Measurements from ENCODE around the gene CNPY1.

Gene CNPY1

DNA sequence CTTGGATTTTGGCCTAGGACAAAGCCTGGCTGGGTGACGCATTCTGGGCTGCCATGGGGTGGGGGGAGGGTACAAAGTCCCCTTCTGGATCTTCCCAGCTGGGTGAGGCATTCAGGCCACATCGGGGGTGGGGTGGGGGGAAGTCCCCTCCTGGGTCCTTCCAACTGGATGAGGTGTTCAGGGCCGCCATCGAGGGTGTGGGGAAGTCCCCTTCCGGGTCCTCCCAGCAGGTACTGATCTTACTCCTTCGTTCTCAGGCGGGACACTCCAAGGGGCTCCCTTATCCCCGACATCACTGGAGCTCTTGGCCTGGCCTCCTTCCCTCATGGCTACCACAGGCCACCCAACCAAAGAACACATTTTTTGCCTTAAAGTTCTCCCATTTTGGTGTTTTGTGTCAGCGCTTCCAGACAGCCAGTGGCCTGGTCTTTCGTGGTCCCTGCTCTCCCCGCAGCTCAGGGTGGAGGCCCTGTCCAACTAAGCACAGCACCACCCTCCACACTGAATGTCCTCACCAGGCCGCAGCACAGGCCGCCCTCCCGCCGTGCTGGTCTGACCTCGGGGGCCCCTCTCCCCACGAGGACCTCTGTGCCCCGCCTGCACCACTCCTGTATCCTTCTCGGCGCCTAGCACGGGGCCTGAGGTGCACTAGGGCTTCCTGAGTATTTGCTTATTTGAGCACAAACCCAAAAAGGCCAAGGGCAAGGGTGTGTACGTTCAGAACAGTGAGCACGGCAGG is 49.9 kb downstream of the CNPY1 start:
- H3K9me3 ChIP-seq (ENCODE audit: control insufficient read depth, low read length), result no peaks in the 10 kb centered on the region
- peaks cover 3% of the 10 kb centered on the region for H3K4me1 ChIP-seq (ENCODE audit: control insufficient read depth, insufficient read depth, low read length)
- H3K27me3 ChIP-seq (ENCODE audit: control insufficient read depth, insufficient read depth, low read length), result peaks cover 56% of the 10 kb centered on the region
- no peaks in the 10 kb centered on the region for H3K36me3 ChIP-seq (ENCODE audit: control insufficient read depth, insufficient read depth, low read length)
- no peak overlapping the region for H3K4me3 ChIP-seq (ENCODE audit: low read length)
- no peak overlapping the region for H3K9ac ChIP-seq (ENCODE audit: low read length)

GRCh38 chr7:155495440-155496248 is 50.7 kb downstream of the CNPY1 start:
- H3K27me3 ChIP-seq (ENCODE audit: control insufficient read depth, insufficient read depth, low read length), result peaks cover 55% of the 10 kb centered on the region
- no peaks in the 10 kb centered on the region for H3K36me3 ChIP-seq (ENCODE audit: control insufficient read depth, insufficient read depth, low read length)
- H3K9ac ChIP-seq (ENCODE audit: low read length), result no peak overlapping the region
- no peak overlapping the region for H3K4me3 ChIP-seq (ENCODE audit: low read length)
- H3K9me3 ChIP-seq (ENCODE audit: control insufficient read depth, low read length), result no peaks in the 10 kb centered on the region
- H3K4me1 ChIP-seq (ENCODE audit: control insufficient read depth, insufficient read depth, low read length), result peaks cover 11% of the 10 kb centered on the region

DNA sequence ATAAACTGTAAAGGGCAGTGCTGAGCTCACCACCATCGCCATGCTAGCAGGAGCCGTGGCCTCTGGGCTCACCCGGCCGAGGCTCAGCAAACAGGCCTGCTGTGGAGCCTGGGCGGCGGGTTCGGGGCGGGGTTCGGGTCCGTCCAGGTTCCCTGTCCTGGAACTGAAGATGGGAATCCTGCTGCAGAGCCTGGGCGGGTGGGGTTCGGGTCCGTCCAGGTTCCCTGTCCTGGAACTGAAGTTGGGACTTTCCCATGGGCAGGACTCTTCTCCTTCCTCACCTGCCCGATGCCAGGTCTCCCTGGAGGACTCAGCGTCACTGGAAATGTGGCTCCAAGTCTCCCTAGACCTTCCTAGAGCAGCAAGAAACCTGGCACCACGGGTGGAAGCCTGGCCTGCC is 51.8 kb downstream of the CNPY1 start:
- Histone ChIP-seq H3K9ac (ENCODE audit: low read length) (no peak overlapping the region), H3K27me3 (ENCODE audit: control insufficient read depth, insufficient read depth, low read length) (peaks cover 60% of the 10 kb centered on the region), H3K36me3 (ENCODE audit: control insufficient read depth, insufficient read depth, low read length) (no peaks in the 10 kb centered on the region), H3K4me1 (ENCODE audit: control insufficient read depth, insufficient read depth, low read length) (peaks cover 18% of the 10 kb centered on the region), H3K9me3 (ENCODE audit: control insufficient read depth, low read length) (no peaks in the 10 kb centered on the region), H3K4me3 (ENCODE audit: low read length) (no peak overlapping the region)

DNA sequence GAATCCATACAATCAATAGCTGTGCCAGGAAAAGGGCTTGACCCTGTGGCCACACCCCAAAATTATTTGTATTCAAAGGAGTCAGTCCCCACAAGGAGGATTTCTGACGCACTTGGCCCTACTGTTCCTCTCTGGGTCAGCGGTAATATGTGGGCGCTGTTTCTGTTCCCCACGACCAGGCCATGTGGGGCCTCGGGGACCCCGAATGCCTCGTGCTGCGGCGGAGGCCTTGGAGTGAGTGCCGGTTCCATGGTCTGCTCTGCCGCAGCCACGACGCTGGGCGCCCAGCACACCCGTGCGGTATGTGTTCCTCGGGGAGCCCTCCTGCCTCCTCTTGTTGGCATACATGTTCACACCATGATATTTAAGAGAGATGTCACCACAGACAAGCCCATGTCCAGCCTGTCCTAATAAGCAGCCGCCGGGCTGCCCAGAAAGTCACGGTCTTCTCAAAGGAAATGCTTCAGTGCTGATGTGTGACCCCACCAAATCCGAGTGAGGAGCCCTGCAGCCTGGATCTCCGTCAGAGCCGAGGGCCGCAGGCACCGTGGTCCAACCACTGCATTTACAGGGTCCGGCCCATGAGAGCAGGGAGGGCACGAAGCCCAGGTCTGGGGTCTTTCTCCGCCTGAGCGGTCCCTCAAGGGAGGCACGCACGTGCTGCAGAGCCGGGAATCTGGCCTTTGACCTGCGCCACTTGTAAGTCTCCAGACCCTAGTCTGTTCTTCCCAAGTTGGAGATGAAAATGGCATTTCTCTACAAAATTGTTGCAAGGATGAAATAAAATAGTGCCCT is 52.4 kb downstream of the CNPY1 start:
- Histone ChIP-seq H3K4me1 (ENCODE audit: control insufficient read depth, insufficient read depth, low read length) (peaks cover 18% of the 10 kb centered on the region), H3K36me3 (ENCODE audit: control insufficient read depth, insufficient read depth, low read length) (no peaks in the 10 kb centered on the region), H3K9ac (ENCODE audit: low read length) (no peak overlapping the region), H3K4me3 (ENCODE audit: low read length) (no peak overlapping the region), H3K27me3 (ENCODE audit: control insufficient read depth, insufficient read depth, low read length) (peaks cover 60% of the 10 kb centered on the region), H3K9me3 (ENCODE audit: control insufficient read depth, low read length) (no peaks in the 10 kb centered on the region)

DNA sequence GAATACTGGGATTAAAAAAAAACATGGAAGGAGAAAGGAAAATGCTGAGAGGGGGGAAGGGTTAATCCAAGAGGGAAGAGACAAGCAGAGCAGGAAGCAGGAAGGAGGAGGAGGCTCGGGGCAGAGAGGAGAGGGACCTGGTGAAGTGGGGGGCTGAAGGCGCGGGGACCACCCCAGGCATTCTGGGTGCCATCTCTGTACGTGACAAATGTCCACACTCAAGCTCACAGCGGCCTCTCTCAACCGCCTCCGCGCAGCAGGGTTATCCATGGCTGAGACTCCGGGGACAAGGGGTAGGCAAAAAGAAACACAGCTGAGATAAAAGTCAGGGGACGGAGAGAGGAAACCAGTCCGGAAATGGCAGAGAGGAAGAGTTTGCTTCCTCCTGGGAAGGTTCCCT is 54.5 kb downstream of the CNPY1 start:
- Histone ChIP-seq H3K9ac (ENCODE audit: low read length) (no peak overlapping the region), H3K36me3 (ENCODE audit: control insufficient read depth, insufficient read depth, low read length) (no peaks in the 10 kb centered on the region), H3K4me1 (ENCODE audit: control insufficient read depth, insufficient read depth, low read length) (peaks cover 18% of the 10 kb centered on the region), H3K4me3 (ENCODE audit: low read length) (no peak overlapping the region), H3K9me3 (ENCODE audit: control insufficient read depth, low read length) (no peaks in the 10 kb centered on the region), H3K27me3 (ENCODE audit: control insufficient read depth, insufficient read depth, low read length) (peaks cover 49% of the 10 kb centered on the region)

- Histone ChIP-seq H3K9me3 (ENCODE audit: control insufficient read depth, low read length) (no peaks in the 10 kb centered on the region), H3K4me3 (ENCODE audit: low read length) (peak overlapping the region; percentile 31), H3K9ac (ENCODE audit: low read length) (peak overlapping the region; percentile 14), H3K36me3 (ENCODE audit: control insufficient read depth, insufficient read depth, low read length) (no peaks in the 10 kb centered on the region), H3K27me3 (ENCODE audit: control insufficient read depth, insufficient read depth, low read length) (peaks cover 48% of the 10 kb centered on the region), H3K4me1 (ENCODE audit: control insufficient read depth, insufficient read depth, low read length) (peaks cover 18% of the 10 kb centered on the region)
Measured at GRCh38 chr7:155490697-155491628, 55.4 kb downstream of the CNPY1 start.

- peaks cover 51% of the 10 kb centered on the region for H3K27me3 ChIP-seq (ENCODE audit: control insufficient read depth, insufficient read depth, low read length)
- peak overlapping the region; percentile 14 for H3K9ac ChIP-seq (ENCODE audit: low read length)
- H3K9me3 ChIP-seq (ENCODE audit: control insufficient read depth, low read length), result no peaks in the 10 kb centered on the region
- H3K36me3 ChIP-seq (ENCODE audit: control insufficient read depth, insufficient read depth, low read length), result no peaks in the 10 kb centered on the region
- peak overlapping the region; percentile 31 for H3K4me3 ChIP-seq (ENCODE audit: low read length)
- peaks cover 18% of the 10 kb centered on the region for H3K4me1 ChIP-seq (ENCODE audit: control insufficient read depth, insufficient read depth, low read length)
Measured at GRCh38 chr7:155489862-155490696, 56.3 kb downstream of the CNPY1 start.

- no peak overlapping the region for H3K4me3 ChIP-seq (ENCODE audit: low read length)
- peaks cover 59% of the 10 kb centered on the region for H3K27me3 ChIP-seq (ENCODE audit: control insufficient read depth, insufficient read depth, low read length)
- no peak overlapping the region for H3K9ac ChIP-seq (ENCODE audit: low read length)
- no peaks in the 10 kb centered on the region for H3K9me3 ChIP-seq (ENCODE audit: control insufficient read depth, low read length)
- no peaks in the 10 kb centered on the region for H3K36me3 ChIP-seq (ENCODE audit: control insufficient read depth, insufficient read depth, low read length)
- peaks cover 18% of the 10 kb centered on the region for H3K4me1 ChIP-seq (ENCODE audit: control insufficient read depth, insufficient read depth, low read length)
Measured at GRCh38 chr7:155489158-155489840, 57.1 kb downstream of the CNPY1 start.

- Histone ChIP-seq H3K27me3 (ENCODE audit: control insufficient read depth, insufficient read depth, low read length) (peaks cover 57% of the 10 kb centered on the region), H3K4me1 (ENCODE audit: control insufficient read depth, insufficient read depth, low read length) (peaks cover 18% of the 10 kb centered on the region), H3K9me3 (ENCODE audit: control insufficient read depth, low read length) (no peaks in the 10 kb centered on the region), H3K9ac (ENCODE audit: low read length) (no peak overlapping the region), H3K4me3 (ENCODE audit: low read length) (no peak overlapping the region), H3K36me3 (ENCODE audit: control insufficient read depth, insufficient read depth, low read length) (no peaks in the 10 kb centered on the region)
Measured at GRCh38 chr7:155488483-155489127, 57.8 kb downstream of the CNPY1 start.

All from mucosa of stomach (tissue), 1 donor.